Coronary artery (tissue), 2 donors: ENCODE results near the gene RHEX.
A peak's percentile ranks its signal among the peaks of the same experiment; 100 is the strongest.
"Not testable (repeated sequence)": the region's sequence is repeated elsewhere in the genome, so short reads cannot be mapped to it uniquely, and the experiment has no call there.

ENCODE experiments used
- DNase-seq: peaks from one replicate; pipeline ENCODE4 v3.0.0-alpha.2; 2017; ENCODE audit warnings: low spot score
- H3K27ac ChIP-seq, 2 donors: fragments of 200-600 bp; sonication (generic); one replicate each; pipeline ENCODE4 v1.5.1; 2016 to 2019
- H3K4me3 ChIP-seq: fragments of 200-600 bp; sonication (generic); 2 replicates; pipeline ENCODE4 v1.5.1; 2016; ENCODE audit warnings: mild to moderate bottlenecking, moderate library complexity
- CTCF ChIP-seq: fragments of 200-600 bp; sonication (generic); IDR thresholded peaks from one replicate; pipeline ENCODE4 v1.5.1; 2019; ENCODE audit warnings: antibody characterized with exemption

Gene RHEX

GRCh38 chr1:206052919-206053610, at the start of gene RHEX:
Gene RHEX (plus strand): TSS chr1:206053173. CDS start chr1:206097829, 44,656 bp downstream.
- H3K4me3 ChIP-seq, H3K27ac ChIP-seq, DNase-seq: not testable (repeated sequence)

DNA sequence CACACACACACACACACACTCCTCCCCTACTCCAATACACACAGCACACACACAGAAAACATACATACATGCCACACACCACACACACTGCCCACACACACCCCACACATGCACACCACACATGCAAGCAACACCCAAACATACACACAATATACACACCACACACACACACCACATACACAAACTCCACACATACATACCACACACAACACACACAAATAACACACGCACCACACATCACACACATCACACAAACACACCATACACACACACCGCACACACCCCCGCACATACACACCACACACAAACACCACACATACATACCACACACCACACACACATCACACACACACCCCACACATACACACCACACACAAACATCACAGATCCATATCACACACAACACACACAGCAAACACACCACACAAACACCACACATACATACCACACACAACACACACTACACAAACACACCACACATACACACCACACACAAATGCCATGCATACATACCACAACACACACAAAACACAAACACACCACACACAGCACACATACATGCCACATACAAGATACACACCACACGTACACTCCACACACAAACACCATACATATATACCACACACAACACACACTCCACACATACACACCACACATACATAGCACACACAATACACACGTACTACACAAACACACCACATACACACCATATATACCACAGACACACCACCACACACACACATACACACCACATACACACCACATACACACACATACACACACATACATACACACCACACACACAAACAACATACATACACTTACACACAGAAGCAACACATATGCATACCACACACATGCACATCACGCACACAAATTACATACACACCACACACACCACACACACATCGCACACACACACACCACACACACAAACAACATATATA, 48.8 kb upstream of the RHEX start:
- no peak for TF ChIP-seq CTCF

GRCh38 chr1:206004826-206005225, 48.1 kb upstream of the RHEX start:
- Histone ChIP-seq H3K27ac (no peak overlapping the region), H3K4me3 (no peak overlapping the region)
- DNase-seq = no peak
- TF ChIP-seq CTCF = no peak

More for the DNA sequence above, 48.8 kb upstream of the RHEX start:
- no peak for DNase-seq
- Histone ChIP-seq H3K27ac (peak overlapping the region; percentile 79 to 84), H3K4me3 (no peak overlapping the region)

GRCh38 chr1:206005234-206005633, 47.7 kb upstream of the RHEX start:
- no peak for DNase-seq
- no peak for TF ChIP-seq CTCF

DNA sequence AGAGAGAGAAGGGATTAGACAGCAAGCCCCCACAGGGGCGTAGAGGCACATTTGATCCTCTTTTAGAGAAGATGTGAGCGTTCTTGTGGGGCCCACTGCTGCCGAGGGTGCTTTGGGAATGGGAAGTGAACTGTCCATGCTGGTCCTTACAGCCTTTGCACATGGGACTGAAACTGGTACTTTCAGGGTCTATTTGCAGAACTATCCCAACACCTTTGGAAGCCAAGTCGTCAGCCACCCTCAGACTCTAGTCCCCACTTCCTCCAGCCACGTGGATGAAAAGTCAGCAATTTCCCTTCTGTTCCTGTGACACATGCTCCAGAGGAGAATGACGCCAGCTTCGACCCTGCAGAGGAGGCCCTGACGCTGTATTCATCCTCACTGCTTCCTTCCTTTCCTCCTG, 47.2 kb upstream of the RHEX start:
- DNase-seq = no peak
- no peak overlapping the region for H3K4me3 ChIP-seq
- no peak overlapping the region for H3K27ac ChIP-seq
- TF ChIP-seq CTCF = no peak

More at GRCh38 chr1:206005234-206005633, 47.7 kb upstream of the RHEX start:
- H3K4me3 ChIP-seq = no peak overlapping the region
- H3K27ac ChIP-seq = no peak overlapping the region

DNA sequence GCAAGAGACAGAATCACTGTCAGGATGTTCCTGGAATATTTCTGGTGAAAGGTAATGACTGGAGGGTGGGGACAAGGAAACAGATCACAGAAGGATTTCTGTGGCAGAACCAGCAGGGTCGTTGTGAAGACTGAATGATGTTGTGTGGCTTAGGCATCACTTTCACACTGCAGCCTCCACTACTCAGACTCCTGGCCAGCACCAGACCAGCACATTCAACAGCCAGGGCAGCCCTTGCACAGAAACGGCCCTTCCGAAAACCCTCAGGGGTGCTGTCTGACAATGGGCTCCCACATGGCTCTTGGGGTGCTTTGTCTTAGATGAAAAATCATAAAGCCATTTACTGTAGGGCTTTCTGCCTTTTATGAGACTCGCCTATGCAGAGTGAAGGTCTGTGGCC, 46.0 kb upstream of the RHEX start:
- no peak for DNase-seq
- Histone ChIP-seq H3K4me3 (no peak overlapping the region), H3K27ac (no peak overlapping the region)
- no peak for TF ChIP-seq CTCF

GRCh38 chr1:206010060-206010459, 42.9 kb upstream of the RHEX start:
- no peak for TF ChIP-seq CTCF
- H3K4me3 ChIP-seq = no peak overlapping the region
- DNase-seq = no peak
- H3K27ac ChIP-seq = no peak overlapping the region
